ELR (cell line): ENCODE data around the gene KCNQ1OT1.

Experiments
- DNase-seq: peaks from one replicate; pipeline ENCODE4 v3.0.0-alpha.2; 2015; ENCODE audit warnings: low read depth

The KCNQ1OT1 gene

DNA sequence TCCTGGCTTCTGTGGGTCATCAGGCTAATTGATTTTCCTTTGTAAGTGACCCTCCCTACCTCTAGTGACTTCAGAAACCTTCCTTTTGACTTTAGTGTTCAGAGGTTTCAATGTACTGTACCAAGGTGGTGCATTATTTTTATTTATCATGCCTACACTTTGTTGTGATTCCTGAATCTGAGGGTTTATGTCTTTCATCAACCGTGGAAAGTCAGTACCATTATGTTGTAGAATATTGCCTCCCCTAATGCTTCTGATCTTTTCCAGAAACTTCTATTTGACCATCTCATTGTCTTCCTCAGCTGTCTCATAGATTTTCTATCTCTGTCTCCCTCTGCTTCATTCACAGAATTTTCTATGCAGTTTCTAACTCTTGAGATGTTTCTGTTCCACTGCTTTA lies 105.5 kb downstream of the KCNQ1OT1 start:
- DNase-seq, result no peak

DNA sequence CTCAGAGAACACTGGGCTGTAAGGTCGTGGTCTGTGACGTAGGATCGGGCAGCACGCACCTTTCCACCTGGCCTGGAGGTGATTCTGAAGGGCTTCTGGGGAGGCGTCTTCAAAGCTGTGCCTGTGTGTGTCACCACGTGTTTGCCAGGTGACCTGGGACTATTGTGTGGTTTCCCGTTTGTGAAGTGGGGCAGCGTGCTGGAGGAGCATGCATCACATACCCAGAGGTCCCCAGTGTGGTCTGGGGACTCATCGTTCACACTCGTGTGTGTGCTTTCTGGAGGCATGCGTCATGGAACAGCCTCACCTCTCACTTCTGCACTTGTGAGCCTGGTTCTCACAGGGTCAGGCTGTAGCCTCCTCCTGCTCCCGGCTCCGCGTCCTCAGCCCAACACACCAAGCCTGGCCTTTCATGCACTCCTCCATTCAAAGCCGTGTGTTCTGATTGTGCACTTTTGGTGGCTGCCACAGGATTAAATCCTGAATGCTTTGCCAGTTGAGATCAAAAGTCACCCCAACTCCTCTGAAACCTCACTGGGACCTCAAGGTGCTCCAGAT lies 106.3 kb downstream of the KCNQ1OT1 start:
- DNase-seq, result no peak

DNA sequence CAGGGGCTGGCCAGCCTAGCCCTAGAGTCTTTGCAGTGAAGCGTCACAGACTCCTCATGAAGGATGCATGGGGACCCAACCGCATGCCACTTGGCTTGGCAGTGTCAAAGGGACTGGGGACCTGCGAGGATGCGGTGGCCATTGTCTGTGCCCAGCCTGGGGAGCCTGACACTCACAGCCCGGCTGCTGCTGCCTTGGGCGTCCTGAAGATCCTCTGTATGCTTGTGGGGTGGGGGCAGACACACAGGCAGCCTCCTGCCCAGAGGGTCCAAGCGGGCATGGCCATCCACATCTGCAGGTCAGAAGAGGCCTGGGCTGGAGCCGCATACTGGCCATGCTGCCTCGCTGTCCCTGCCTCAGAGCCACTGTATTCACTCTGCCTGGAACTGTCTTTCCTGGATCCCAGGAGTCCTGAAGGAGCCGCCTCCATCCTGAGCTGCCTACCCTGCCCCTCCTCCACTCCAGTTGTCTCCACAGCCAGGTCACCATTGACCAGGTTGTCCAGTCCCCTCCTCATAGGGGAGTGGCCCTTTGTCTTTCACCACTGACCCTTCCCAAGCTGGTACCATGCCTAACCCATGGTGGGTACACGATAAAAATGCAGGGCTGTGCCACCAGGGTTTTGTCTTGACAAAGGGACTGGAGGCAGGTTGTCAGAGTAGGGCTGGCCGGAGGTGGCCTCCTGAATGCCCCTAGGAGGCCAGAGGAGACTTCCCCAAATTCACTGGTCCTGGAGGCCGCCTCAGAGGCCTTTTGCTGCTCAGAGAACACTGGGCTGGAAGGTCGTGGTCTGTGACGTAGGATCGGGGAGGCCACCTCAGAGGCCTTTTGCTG lies 107.0 kb downstream of the KCNQ1OT1 start:
- DNase-seq, result no peak

DNA sequence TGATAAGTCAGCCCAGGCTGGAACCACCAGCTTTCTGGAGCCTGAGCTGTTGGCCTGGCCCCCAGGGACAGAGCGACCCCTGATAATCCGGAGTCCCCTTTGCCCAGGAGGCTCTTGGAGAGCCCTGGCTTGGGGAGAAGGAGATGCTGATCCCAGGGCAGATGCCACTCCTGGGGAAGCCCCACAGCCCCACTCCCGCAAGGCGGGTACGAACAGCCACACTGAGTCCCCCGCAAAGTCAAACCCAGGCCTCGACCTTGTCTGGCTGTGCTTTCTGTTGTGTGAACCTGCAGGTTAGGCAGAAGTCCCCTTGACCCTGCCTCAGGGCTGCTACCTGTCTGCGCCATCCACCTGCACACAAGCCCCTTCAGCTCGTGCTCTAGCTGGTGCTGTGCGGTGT lies 108.0 kb downstream of the KCNQ1OT1 start:
- no peak for DNase-seq

DNA sequence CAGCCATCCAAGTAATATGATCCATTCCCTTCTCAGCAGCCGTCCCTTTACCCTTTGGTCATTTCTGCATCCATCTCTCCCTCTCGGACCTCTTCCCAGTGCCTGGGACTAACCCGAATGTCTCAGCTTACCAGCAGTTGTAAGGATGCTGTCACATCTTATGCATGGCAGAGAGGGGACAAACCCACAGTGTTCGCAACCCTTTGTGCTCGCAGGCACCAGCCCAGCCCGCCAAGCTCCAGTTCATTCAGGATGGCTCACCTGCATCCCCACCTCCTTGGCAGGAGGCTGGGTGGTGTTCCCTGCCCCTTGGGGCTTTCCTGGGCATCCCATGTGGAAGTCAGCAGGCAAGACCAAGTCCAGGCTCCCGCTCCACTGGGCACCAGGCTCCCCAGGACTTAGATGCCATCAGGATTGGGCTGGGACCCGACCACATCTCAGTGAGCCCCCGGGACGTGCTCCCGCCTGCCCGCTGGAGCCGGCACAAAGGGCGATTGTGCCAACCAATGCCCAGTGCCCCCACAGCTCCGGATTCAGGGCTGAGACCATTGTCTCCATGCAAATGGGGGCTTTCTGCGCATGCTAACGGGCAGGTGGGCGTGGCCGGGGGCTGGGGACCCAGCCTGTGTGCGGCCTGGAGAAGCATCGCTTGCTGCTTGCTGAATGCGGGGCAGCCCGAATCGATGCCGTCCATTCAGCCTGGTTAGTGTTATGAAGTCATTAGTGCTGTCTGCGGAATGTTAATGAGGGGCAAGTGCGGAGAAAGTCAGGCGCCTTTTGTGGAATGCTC lies 108.6 kb downstream of the KCNQ1OT1 start:
- no peak for DNase-seq

DNA sequence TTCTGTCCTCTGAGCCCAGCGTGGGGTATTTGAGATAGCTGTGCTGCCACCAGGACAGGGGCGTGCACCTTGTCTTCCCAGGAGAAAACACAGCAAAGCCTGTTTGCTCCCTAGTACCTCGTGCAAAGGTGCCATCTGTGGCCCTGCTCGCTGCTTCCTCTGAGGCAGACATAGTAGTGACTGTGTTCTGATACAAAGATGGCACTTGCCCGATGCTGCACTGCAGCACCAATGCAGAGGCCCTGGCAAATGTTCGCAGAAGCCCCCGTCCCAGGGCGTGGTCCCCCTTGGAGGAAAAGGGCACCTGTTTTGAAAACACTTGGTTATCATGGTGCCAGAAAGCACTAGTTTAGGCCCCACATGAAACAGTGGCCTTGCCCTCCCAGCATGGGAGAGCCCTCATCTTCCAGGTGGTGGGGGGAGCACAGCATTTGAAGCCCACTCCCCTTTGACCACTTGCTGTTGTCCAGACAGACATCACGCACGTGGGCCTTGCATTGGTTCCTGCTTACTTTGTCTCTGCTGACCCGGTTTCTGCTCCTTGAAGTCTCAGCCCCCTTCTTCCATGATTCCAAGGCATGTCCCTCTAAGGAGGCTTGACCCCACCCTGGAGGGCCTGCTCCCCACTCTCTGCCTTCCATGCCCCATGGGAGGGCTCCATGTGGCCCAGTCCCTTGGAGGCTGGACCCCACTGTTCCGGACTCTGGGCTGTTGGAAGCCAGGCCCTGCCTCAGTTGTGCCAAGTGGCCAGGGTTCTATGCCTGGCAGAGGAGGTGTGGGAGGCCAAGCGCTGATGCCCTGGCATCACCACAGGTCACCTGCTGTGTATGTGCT lies 109.4 kb downstream of the KCNQ1OT1 start:
- no peak for DNase-seq

DNA sequence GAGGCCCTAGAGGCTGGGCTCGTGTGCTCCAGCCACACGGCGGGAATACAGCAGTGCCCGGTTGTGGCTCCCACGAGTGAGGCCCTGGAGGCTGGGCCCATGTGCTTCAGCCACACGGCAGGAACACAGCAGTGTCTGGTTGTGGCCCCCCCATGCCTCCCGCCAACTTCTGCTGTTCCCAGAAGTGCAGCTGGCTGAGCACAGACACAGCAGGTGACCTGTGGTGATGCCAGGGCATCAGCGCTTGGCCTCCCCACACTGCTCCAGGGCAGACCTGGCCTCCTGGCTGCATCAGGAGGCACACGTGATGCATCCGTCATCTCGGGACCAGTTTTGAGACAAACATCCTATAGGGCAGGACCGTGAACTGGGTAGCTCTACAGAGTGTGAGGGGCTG lies 110.3 kb downstream of the KCNQ1OT1 start:
- DNase-seq, result no peak

DNA sequence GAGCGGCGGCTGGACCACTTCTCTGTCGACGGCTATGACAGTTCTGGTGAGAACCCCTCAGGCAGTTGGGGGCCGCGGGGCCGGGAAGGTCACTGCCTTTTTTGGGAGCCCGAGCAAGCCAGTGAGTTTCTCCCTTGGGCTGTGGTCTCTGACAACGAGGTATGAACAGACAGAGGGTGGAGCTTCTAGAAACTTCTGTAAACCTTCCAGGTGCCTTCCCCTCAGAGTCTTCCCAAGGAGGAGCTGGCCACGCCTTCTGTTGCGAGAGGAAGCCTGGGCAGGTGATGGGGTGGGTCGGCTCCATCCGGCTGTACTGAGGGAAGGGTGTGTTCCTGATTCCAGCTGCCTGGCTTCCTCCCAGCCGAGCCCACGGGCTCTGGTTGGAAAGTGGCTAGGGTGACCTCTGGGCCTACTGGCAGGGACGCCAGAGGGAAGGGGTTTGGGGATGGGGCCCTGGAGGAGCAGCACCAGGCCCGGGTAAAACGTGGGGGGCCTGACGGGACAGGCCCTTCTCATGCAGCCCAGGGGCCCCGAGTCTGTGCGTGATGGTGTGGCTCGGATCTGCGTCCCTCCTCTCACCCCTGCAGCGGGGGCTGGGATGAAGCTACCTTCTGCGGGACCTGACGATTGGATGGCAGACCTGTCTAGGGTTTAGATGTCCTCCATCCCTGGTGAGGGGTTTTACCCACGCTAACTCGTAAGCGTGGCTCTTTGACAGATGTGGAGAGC lies 110.8 kb downstream of the KCNQ1OT1 start:
- DNase-seq, result no peak

DNA sequence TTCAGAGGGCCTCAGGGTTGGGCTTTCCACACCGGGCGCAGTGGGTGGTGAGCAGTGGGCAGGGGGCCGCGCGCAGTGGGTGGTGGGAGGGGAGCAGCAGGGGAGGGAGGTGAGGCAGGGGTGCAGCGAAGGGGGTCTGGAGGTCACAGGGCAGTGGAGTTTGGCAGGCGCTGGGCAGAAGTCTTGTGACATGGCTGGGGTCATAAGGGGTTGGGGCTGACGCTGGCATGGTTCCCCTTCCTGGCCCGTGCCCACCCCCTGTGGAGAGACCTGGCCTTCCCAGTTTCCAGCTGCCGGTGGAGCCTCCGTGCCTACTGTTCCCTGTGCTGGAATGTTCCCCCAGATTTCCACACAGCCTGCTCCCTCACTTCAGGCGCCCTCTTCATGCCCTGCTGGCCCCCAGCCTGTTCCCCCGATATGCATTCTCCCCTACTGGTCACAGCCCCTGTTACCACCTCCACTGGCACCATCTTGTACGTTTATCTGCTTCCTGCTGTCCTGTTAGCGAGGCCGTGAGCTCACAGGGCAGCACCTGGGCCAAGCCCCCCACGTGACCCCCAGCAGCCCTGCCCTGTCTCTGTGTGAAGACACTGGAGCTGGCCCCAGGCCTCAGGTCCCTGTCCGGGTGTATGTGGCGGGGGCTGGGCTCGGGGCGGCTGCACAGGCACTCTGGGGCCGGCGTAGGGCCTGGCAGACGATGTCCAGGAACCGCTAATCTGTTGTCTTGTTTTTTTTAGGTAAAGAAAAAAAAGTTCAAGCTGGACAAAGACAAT lies 111.6 kb downstream of the KCNQ1OT1 start:
- DNase-seq, result no peak

DNA sequence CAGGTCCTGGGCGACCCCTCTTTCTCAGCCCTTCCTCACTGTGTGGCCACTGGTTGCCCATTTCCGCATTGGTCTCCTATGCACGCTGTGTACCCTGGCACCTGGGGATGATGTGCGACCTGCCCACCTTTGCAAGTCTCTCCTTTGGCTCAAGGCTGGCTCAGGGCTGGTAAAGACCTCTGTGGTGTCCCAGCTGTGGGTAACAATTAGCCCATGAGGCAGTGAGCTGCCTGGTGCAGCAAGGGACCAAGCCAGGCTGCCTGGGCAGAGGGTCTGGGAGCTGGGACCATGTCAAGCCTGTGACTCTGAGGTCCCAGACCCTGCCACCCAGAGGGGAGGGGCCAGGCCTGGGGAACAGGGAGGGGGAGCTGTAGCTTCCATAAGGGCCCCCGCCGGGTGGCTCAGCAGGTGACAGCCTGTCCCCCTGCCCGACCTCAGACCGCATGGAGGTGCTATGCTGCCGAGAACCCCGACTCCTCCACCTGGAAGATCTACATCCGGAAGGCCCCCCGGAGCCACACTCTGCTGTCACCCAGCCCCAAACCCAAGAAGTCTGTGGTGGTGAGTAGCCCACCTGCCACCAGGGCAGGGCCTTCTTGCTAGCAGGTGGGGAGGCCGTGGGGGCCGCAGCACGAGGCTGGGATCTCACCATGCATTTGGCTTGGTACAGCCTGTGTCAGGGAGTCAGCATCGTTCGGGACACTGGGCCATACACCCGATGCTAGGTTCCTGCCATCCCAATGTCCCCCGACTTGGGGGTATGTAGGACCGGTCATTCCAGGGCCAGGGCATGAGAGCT lies 112.5 kb downstream of the KCNQ1OT1 start:
- DNase-seq, result no peak

DNA sequence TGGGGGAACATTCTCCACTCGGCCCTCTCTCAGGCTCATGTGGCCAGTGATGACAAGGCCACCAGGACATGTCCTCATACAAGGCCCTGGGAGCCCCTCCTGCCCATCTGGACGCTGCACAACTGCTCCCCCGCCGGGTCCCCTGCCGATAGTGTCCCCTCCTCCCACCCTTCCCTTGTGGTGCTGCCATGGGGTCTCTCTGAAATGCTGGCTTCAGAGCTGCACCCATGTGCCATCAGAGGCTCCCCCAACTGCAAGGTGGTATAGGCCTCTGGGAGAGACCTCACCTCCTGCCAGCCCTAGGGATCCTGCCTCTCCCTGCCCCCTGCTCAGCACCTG lies 113.0 kb downstream of the KCNQ1OT1 start:
- DNase-seq, result no peak

DNA sequence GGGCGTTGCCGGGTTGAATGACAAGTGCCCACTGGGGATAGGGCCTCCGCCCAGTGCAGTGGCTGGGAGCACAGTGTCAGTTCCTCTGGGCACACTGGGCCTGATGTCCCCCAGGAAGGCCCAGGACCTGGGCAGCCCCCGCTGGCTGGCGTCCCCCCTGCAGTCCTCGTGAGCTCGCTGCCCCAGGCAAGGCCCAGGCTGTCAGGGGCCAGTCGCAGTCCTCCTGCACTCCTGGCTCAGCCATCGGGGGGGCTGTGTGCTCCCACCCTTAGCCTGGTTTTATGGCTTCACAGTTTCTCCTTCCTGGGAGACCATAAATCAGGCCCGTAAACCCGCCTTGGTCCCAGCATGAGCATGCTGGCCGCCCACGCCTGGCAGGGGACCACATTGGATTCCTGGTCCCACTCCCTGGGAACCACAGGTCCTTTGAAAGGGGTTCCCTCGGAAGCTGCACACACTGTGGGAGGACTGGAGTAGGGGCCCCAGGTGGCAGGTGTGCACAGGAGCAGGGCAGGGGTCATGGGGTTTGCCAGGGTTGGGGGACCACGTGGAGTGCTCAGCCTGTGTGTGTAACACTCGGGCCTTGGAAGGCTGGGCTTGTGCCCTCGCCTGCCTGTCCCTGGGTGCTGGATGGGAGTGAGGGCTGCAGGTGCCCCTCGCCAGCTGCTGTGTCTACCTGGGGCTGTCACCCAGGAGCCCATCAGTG lies 113.6 kb downstream of the KCNQ1OT1 start:
- DNase-seq, result no peak

DNA sequence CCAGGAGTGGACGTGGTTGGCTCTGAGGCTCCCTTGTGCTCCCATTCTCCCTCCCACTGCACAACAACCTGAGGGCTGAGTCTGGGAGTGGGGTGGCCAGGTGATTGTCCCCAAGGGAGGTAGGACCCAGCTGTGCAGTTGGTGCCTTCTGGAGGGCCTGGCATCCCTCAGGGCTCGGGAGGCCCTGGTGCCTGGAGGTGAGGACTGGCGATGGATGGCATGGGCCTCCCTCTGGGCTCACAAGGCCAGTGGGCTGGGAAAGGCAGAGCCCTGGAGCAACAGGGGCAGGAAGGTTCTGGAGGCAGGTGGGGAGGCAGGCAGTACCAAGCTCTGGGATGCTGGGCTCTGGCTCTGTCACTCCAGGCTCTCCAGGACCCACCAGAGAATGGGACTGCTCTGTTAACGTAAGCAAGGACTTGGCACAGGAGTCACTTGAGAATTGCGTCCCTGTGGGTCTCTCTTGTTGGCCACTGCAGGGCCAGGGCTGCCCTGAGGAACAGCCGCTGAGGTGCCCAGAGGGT lies 114.2 kb downstream of the KCNQ1OT1 start:
- no peak for DNase-seq

DNA sequence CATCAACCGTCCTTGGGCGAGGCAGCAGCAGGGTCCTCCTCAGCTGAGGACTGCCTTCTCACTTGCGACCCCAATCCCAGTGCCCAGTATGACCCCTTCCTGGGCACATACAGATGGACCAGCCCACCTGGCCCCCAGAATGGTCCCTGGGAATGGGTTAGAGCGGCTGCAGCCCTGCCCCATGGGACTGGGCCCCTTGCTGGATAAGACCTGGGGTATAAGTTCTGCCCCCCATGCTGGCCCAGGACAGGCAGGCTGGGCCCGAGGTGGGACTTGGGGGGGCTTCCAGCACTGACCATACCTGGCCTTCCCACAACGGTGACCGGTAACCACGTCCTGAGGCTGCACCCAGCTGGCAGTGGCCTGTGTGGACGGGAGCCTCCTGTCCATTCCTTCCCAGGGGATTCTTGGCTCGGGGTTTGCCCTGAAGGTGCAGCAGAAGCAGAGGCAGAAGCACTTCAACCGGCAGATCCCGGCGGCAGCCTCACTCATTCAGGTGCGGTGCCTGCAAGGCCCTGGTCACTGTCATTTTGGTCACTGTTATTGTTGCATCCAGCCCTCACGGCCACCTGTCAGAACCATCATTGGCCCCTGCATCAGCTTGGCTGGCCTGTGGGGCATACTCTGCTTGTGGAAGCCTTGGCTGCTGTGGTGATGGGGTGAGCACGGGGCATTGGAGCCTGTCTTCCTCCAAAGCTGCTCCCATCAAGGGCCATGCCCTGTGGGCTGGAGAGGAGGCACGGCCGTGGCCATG lies 114.8 kb downstream of the KCNQ1OT1 start:
- DNase-seq, result no peak

DNA sequence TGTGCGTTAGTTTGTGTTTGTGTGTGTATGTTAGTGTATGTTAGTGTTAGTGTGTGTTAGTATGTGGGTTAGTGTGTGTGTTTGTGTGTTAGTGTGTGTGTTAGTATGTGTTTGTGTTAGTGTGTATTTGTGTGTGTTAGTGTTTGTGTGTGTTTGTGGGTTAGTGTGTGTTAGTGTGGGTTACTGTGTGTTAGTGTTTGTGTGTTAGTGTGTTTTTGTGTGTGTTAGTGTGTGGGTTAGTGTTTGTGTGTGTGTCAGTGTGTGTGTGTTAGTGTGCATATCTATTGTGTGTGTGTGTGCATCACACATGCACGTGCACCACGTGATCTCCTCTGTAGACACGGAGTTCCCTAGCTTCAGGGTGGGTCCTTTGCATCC lies 115.4 kb downstream of the KCNQ1OT1 start:
- DNase-seq, result no peak

DNA sequence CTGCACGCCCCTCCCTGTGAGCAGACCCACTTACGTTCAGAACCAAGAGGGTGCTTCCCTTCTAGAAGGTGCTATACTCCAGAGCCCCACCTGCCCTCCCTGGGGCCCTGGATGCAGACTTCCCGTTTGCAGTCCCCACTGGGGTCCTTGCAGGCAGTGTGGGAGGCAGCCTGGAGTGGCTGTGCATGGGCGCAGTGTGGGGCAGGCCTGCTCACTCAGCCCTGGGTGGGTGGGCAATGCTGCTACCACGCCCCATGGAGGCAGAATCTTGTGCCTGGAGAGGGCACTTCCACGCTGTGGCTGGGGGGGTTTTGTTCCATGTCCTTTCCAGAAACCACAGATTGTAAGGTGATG lies 116.2 kb downstream of the KCNQ1OT1 start:
- DNase-seq, result no peak

DNA sequence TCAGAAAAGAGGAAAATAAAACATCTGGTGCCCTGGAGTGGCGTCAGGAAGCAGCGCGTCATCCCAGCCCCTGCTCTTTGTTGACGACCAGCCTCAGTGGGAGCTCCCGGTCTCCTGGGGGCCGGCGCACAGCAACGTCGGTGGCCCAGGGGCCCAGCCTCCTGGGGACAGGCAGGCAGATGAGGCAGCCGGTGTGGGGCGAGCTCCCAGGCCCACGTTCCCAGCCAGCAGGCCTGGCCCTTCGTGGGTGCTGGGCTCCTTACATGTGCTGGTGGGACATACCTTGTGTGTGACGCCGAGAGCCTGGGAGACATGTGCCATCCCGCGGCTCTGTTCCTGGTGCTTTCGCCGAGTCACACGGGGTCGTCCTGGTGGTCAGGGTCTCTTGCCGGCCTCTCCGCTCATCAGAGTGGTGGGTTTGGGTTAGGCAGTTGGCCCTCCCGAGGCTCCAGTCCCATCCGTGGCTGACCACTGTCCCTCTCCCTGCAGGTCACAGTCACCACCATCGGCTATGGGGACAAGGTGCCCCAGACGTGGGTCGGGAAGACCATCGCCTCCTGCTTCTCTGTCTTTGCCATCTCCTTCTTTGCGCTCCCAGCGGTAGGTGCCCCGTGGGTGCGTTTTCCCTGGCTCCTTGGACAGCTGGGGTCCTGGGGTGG lies 116.7 kb downstream of the KCNQ1OT1 start:
- DNase-seq, result no peak

DNA sequence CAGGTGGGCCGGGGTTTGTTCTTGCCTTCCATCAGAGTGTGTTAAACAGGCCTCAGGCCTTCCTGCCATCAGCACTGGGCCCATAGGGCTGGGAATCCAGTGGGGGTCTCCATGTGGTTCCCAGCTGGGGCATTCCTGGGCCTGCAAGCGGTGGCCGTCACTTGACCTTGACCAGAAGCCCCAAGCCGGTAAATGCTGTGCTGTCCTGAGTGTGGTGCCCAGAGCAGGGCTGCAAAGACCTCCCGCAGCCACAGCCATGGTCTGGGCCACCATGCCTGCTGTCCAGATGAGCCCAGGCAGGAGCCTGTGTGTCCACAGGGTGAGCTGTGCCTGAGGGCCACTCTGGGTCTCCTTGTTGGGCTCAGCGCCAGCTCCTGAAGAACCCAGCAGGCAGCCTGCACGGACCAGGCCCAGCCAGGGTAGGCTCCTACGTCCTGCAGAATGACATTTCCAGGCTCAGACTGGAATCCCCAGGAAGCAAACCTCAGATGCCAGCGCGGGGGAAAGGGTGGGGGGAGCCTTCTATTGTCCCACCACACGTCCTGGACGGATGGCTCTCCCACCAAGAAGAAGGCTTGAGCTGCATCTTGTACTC lies 117.3 kb downstream of the KCNQ1OT1 start:
- no peak for DNase-seq
